Measurements from ENCODE around the gene PTPN2. TPM values are rescaled to one million over a fixed set of nuclear protein-coding genes. Genes with fewer than 3 reads are reported as not detected.
A peak's percentile ranks its signal among the peaks of the same experiment; 100 is the strongest.

Gene PTPN2
- total and polyA plus RNA-seq, 9 of the 15 experiments (the other 6 are each of a cell fraction or from before 2014, with no cell fraction given), result 36.6 to 66.4 (median 43.8) TPM

GRCh38 chr18:12904012-12904516 is 20.0 kb upstream of the PTPN2 start (continued):
- TF ChIP-seq, protein P1, sequence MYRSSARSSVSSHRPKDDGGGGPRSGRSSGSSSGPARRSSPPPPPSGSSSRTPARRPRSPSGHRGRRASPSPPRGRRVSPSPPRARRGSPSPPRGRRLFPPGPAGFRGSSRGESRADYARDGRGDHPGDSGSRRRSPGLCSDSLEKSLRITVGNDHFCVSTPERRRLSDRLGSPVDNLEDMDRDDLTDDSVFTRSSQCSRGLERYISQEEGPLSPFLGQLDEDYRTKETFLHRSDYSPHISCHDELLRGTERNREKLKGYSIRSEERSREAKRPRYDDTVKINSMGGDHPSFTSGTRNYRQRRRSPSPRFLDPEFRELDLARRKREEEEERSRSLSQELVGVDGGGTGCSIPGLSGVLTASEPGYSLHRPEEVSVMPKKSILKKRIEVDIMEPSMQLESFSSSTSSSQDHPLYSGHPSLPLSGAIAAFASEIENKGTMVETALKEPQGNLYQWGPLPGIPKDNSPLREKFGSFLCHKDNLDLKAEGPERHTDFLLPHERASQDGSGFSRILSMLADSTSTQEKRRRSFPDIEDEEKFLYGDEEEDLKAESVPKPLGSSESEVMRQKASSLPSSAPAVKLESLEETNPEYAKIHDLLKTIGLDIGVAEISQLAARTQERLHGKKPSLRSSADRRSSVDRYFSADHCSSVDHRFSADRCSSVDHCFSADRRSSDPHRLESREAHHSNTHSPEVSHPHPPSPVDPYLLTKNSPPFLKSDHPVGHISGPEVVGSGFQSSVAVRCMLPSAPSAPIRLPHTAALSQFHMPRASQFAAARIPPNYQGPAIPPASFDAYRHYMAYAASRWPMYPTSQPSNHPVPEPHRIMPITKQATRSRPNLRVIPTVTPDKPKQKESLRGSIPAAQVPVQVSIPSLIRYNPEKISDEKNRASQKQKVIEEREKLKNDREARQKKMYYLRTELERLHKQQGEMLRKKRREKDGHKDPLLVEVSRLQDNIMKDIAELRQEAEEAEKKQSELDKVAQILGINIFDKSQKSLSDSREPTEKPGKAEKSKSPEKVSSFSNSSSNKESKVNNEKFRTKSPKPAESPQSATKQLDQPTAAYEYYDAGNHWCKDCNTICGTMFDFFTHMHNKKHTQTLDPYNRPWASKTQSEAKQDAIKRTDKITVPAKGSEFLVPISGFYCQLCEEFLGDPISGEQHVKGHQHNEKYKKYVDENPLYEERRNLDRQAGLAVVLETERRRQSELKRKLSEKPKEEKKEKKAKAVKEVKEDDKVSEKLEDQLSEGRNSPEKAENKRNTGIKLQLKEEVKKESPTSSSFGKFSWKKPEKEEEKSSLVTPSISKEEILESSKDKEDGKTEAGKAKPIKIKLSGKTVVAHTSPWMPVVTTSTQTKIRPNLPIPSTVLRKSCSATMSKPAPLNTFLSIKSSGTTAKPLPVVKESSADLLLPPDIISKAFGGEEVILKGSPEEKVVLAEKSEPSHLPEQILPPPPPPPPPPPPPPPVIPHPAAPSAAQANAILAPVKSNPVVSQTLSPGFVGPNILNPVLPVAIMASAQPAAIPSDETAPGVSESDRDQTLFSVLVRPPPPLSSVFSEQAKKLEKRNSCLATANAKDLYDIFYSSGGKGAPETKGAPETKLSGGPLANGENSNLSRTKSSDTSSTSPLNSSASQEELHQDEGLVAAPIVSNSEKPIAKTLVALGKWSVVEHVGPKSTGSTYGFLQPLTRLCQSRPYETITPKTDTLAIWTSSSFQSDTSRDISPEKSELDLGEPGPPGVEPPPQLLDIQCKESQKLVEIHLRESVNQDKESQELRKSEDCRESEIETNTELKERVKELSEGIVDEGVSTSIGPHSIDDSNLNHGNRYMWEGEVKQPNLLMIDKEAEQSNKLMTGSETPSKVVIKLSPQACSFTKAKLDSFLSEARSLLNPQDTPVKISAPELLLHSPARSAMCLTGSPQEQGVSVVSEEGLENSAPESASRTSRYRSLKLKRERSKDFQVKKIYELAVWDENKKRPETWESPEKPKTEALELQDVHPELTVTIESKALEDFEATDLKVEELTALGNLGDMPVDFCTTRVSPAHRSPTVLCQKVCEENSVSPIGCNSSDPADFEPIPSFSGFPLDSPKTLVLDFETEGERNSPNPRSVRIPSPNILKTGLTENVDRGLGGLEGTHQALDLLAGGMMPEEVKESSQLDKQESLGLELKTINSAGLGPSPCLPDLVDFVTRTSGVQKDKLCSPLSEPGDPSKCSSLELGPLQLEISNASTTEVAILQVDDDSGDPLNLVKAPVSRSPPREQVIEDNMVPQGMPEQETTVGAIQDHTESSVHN (IDR thresholded peaks at IDR 0.05; ENCODE audit: borderline replicate concordance in 1 of 2, low read depth in 1 of 2), result no peak
- TF ChIP-seq, protein P2, sequence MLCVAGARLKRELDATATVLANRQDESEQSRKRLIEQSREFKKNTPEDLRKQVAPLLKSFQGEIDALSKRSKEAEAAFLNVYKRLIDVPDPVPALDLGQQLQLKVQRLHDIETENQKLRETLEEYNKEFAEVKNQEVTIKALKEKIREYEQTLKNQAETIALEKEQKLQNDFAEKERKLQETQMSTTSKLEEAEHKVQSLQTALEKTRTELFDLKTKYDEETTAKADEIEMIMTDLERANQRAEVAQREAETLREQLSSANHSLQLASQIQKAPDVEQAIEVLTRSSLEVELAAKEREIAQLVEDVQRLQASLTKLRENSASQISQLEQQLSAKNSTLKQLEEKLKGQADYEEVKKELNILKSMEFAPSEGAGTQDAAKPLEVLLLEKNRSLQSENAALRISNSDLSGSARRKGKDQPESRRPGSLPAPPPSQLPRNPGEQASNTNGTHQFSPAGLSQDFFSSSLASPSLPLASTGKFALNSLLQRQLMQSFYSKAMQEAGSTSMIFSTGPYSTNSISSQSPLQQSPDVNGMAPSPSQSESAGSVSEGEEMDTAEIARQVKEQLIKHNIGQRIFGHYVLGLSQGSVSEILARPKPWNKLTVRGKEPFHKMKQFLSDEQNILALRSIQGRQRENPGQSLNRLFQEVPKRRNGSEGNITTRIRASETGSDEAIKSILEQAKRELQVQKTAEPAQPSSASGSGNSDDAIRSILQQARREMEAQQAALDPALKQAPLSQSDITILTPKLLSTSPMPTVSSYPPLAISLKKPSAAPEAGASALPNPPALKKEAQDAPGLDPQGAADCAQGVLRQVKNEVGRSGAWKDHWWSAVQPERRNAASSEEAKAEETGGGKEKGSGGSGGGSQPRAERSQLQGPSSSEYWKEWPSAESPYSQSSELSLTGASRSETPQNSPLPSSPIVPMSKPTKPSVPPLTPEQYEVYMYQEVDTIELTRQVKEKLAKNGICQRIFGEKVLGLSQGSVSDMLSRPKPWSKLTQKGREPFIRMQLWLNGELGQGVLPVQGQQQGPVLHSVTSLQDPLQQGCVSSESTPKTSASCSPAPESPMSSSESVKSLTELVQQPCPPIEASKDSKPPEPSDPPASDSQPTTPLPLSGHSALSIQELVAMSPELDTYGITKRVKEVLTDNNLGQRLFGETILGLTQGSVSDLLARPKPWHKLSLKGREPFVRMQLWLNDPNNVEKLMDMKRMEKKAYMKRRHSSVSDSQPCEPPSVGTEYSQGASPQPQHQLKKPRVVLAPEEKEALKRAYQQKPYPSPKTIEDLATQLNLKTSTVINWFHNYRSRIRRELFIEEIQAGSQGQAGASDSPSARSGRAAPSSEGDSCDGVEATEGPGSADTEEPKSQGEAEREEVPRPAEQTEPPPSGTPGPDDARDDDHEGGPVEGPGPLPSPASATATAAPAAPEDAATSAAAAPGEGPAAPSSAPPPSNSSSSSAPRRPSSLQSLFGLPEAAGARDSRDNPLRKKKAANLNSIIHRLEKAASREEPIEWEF (CRISPR knock-in tag; IDR thresholded peaks at IDR 0.05), result 0 out of 2 replicates have a peak, but pooled peaks have one; percentile 45
- TF ChIP-seq IRF1 (CRISPR knock-in tag; IDR thresholded peaks at IDR 0.05; ENCODE audit: borderline replicate concordance), result no peak
- TF ChIP-seq TAF1 (IDR thresholded peaks at IDR 0.05; ENCODE audit: control insufficient read depth, extremely low read depth, insufficient read depth, low read length, severe bottlenecking), result peak; percentile 34
- TF ChIP-seq TAF15 (IDR thresholded peaks at IDR 0.05; ENCODE audit: low read depth, low read length), result no peak
- TF ChIP-seq TAL1 (IDR thresholded peaks at IDR 0.05), result no peak
- TF ChIP-seq TARDBP (IDR thresholded peaks at IDR 0.05), result no peak
- no peak for TF ChIP-seq ATF1 (CRISPR knock-in tag; IDR thresholded peaks at IDR 0.05)
- TF ChIP-seq ATF1 (tag; IDR thresholded peaks at IDR 0.05), result peak; percentile 42; the same call in 1 of the 2 replicates
- no peak for TF ChIP-seq KAT7 (CRISPR knock-in tag; IDR thresholded peaks at IDR 0.05; ENCODE audit: borderline replicate concordance)

Data from K562 (cell line).